GM19397 (cell line): Measurements from ENCODE around the gene SLC66A1.

Experiments used
- ATAC-seq: cut with Tn5 transposase; IDR thresholded peaks from one replicate; pipeline ENCODE4 v1.9.1; 2021; ENCODE audit warnings: mild to moderate bottlenecking, moderate library complexity; ENCODE audit not compliant: unreplicated experiment

The SLC66A1 gene

DNA sequence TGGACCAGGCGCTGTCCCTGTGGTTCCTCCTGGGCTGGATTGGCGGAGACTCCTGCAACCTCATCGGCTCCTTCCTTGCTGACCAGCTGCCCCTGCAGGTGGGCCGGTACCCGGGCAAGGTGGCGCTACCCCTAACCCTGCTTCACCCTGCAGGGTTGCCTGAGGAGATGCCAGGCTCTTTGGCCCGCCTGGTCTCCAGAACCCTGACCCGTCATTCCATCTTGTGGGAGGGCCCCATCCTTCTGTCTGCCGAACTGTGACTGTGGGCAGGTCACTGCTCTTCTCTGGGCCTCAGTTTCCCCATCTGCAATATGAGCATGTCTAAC lies 12.5 kb downstream of the SLC66A1 start:
- no peak for ATAC-seq

DNA sequence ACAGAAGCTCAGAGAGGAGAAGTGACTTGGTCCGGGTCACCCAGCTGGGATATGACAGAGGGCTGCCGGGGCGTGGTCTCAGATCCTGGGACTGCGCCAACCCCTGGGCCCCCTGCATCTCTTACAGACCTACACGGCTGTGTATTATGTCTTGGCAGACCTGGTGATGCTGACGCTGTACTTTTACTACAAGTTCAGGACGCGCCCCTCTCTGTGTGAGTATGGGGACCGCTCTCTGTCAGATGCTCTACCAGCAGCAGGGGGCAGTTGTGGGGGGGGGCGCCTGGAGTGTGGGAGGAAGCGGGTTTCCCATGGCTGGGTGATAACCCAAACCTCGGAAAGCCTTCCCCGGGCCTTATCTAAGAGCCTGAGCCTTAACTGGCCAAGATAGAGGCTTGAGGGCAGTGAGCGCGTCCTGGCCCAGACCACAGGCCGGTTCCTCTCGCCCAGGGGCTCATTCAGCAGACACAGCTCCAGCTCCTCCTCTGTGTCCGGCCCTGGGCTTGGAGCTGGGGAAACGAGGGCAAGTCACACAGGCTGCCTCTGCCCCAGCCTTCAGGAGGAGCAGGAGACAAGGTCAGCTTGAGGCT lies 13.3 kb downstream of the SLC66A1 start:
- no peak for ATAC-seq

DNA sequence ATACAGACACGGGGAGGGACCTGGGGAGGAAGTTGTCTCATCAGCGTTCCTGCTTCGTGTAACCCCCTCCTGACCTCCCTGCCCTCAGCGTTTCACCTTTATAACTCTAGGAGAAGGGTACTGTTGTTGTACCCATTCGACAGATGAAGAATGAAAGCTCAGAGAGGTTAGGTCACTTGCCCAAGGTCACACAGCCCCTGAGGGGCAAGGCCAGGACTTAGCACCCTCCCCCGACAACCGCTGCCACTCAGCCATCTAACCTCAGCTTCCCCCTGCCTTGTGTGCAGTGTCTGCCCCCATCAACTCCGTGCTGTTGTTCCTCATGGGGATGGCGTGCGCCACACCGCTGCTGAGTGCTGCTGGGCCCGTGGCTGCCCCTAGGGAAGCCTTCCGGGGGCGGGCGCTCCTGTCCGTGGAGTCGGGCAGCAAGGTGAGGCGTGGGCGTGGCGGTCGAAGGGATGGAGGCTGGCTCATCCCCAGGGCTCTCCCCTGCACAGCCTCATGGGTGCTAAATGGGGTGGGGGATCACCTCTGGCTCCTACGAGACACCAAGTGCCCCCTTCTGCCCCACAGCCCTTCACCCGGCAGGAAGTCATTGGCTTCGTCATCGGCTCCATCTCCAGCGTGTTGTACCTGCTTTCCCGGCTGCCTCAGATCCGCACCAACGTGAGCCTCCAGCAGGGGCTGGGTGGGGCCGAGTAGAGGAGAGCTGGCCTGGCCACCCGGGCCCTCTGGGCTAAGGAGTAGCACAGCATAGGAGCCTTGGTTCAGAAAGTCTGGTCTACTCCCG lies 14.0 kb downstream of the SLC66A1 start:
- no peak for ATAC-seq

DNA sequence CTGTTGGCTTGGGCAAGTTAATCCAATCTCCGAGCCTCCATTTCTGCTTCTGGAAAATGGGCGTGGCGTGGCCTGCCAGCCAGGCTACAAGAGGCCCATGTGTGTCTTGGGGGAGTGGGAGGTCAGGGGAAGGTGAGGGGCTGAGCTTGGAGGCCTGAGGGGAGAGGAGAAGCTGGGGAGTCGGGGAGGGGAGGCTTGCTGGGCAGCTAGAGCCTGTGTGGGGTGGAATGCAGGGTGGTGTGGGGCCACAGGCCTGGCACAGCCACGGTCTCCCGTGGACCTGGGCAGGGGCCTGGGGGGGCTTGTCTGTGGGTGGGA lies 14.6 kb downstream of the SLC66A1 start:
- ATAC-seq = no peak

DNA sequence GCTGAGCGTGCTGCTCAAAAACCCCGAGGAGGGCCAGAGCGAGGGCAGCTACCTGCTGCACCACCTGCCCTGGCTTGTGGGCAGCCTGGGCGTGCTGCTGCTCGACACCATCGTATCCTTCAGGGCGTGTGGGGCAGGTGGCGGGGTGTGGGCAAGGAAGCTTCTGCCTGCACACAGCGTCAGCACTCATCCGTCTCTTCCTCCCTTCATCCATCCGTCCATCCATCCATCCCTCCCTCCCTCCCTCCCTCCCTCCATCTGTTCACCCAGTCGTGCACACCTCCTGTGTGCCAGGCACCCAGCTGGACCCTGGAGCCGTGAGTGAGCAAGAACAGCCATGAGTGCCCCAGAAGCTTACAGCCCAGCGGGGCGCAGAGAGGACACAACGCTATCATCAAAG lies 15.2 kb downstream of the SLC66A1 start:
- ATAC-seq = no peak

DNA sequence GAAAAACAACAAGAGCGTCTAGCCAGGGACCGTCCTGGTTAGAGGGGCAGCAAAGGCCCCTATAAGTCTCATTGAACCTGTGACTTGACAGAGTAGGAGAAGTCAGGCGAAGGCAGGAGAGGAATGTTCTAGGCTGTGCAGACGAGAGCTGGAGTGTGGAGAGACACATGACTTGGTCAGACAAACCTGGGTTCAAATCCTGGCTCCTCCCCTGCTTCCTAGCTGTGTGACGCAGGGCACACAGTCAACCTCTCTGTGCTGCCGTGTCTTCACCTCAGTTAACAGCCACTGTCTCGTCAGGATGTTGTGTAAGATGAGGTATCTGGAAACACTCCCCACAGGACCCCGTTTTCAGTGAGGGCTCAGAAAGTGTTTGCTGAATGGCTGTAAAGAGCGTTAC lies 15.6 kb downstream of the SLC66A1 start:
- no peak for ATAC-seq

DNA sequence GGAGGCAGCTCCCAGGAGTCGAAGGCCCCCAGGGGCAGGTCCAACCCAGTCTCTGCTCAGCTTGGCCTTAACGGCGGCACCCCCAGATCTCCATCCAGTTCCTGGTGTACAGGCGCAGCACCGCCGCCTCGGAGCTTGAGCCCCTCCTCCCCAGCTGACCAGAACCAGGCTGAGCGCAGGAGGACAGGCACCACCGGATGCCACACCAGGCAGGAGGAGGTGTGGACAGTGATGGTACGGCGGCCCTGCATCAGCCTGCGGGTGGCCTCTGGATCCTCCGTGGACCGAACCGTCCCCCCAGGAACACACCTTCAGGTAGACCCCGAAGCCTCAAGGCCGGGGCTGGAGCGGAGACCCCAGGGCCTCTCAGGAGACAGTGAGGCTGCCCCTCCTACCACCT lies 16.4 kb downstream of the SLC66A1 start:
- no peak for ATAC-seq

DNA sequence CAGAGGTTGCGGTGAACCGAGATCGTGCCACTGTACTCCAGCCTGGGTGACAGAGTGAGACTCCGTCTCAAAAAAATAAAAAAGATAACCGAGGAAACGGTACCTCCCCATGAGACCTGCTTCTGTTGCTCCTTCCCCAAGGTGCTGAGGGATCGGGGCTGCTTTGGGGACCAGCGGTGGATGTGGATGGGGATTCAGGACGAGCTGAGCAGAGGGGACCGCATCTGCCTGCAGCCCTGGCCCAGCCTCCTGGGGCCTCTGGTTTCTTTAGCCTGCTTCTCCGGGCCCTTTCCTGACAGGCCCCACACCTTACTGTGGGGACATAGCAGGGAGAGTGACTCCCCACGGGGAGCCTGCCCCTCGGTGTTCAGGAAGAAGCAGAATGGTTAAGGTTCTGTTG lies 17.1 kb downstream of the SLC66A1 start:
- no peak for ATAC-seq

DNA sequence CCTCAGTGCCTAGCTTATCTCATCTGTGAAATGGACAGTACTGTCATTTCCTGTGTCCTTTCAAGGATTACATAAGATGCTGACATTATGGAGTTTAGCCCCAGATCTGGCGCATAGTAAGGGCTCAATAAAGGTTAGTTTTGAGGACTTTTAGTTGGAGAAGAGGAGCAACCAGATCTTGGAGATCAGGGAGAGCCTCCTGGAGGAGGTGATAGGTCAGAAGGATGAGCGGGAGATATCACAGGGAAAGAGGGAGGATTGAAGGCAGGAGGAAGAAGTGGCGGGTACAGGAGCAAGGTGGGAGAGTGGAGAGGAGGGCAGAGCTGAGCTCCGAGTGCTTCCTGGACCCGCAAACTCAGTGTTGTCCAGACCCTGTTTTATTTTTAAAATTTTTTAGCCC lies 17.5 kb downstream of the SLC66A1 start:
- ATAC-seq = no peak

DNA sequence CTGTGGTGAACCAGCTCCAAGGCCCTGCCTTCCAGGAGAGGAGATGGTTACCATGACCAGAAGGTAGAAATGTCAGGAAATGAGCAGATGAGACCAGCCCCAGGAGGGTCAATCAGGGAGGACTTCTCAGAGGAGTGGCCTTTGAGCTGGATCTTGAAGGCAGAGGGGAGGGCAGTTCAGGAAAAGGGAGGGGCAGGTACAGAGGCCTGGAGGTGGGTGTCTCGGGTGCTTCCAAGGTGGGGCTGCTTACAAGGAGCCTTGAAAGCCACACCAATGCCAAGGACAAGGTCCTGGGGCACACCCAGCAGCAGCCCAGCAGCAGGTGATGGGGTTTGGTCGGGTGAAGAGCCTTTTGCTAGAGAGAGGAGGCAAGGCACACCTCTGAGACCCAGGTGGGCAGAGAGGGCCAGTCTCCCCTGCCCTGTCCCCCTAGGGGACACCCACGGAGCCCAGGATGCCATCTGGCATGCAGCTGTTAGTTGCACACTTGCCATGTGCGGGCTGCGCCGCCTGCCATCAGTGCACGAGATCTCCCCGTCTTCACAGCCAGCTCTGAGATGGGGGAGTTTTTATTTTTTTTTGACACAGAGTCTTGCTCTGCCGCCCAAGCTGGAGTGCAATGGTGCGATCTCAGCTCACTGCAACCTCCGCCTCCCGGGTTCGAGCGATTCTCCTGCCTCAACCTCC lies 18.5 kb downstream of the SLC66A1 start:
- ATAC-seq = no peak

DNA sequence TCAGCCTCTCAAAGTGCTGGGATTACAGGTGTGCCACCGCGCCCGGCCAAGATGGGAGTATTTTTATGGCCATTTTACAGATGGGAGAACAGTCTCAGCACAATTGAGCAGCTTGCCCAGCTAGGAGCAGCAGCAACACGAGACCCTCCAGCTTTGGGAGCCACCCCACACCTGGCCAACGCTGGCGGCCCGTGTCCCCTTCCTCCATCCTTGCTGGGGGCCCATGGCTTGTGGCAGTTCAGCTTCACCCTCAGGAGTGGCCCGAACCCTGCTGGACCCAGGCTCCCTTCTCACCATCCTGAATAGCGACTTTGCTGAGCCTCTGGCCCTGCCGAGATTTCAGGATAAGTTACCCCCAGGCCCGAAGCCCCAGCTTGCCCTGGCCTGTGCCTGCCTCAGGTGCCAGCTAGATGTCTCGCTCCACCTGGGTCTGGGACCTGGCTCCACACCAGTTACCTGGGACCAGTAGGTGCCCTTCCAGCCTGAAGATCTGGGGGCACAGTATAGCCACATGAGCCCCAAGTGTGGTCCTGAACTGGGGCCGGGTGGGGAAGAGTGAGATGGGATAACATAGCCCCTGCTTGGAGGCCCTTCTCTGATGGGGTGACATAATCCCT lies 19.2 kb downstream of the SLC66A1 start:
- ATAC-seq = no peak

DNA sequence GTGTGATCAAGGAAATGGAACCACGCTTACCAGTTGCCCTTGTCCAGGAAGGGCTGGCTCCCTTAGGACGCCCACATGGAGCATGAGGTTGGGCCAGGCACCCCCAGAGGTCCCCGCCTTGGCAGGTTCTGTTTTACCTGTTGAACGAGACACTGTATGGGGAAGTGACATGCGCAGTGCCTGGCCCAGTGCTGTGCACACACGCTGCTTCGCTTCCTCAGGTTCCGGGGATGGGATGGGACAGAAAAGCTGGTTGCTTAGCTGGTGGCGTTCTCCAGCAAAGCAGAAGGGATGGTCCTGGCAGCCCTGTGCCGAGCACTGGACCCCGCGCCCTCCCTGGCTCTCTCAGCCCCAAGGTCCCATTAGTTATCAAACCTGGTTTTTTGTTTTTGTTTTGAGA lies 20.7 kb downstream of the SLC66A1 start:
- ATAC-seq = no peak

DNA sequence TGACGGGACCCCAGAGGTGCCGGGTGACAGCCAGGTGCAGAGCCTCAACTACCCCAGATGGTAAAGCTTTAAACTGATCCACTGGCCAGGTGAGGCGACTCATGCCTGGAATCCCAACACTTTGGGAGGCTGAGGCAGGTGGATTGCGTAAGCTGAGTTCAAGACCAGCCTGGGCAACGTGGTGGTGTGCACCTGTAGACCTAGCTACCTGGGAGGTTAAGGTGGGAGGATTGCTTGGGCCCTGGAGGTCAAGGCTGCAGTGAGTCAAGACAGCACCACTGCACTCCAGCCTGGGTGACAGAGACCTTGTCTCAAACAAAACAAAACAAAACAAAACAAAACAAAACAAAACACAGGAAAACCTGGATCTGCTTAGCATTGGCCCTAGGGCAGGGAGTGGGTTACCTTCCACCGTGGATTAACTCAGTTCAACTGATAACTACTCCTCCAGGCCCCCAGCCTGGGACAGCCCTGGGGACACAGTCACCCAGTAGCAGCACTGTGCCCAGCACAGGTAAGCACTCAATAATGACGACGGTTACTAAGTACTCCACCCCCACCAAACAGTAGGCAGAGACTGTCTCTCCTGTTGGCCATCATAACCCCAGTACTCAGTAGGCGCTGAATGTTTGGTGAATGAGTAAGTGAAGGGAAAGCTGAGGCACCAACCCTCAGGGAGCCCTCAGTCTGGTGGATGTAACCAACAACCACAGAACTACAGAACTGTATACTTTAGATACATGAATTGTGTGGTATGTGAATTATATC lies 21.6 kb downstream of the SLC66A1 start:
- ATAC-seq = no peak

DNA sequence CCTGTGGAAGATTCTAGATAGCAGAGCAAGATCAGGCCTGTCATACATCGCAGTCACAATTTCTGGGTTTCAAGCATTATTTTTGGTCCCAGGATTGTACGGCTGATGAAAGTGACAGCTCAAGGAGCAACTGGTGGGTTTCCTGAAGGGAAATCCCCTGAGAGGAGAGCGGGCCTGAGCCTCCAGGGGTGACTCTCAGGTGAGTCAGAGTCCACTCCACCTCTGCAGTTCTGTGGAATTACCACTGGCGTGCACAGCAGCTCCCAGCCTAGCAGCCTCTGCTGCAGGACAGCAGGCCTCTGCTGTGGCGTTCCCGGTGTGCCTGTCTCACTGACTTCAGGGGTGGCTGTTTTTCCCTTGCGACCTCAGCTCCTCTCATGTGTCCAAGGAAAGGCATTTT lies 24.4 kb downstream of the SLC66A1 start:
- ATAC-seq = no peak

DNA sequence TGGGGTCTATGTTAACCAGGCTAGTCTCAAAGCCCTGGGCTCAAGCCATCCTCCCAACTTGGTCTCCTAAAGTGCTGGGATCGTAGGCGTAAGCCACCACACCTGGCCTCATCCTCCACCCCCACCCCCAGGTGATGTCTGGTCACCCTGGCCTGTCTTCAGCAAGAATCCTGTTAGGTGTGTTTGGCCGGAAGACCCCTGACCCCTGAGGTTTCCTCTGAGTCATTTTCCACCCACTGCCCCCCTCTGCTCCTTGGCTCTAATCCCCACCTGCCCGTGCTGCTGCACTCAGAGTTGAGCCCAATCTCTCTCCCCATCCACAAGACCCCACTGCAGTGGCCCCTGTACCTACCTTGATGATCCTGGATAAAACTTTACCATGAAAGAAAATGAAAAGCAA lies 25.2 kb downstream of the SLC66A1 start:
- ATAC-seq = no peak

DNA sequence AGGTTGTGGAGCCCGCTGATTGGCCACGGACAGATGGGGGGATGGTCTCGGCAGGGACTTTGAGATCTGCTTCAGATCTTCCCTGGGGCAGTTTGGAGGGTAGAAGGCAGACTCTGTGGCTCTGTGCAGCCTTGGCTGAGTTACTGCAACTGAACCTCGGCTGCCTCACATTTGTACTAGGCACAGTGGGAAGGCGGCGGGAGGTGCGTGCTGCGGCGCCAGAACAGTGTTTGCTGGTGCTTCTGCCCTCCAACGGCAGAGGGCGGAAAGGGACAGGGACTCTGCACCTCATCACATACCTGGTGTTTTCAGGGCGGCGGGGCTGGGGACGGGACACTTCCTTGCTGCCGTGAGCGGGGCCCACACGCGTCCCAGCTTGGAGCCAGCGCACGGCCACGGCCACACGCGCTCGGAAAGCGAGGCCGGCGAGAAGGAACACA lies 26.2 kb downstream of the SLC66A1 start:
- ATAC-seq = no peak

DNA sequence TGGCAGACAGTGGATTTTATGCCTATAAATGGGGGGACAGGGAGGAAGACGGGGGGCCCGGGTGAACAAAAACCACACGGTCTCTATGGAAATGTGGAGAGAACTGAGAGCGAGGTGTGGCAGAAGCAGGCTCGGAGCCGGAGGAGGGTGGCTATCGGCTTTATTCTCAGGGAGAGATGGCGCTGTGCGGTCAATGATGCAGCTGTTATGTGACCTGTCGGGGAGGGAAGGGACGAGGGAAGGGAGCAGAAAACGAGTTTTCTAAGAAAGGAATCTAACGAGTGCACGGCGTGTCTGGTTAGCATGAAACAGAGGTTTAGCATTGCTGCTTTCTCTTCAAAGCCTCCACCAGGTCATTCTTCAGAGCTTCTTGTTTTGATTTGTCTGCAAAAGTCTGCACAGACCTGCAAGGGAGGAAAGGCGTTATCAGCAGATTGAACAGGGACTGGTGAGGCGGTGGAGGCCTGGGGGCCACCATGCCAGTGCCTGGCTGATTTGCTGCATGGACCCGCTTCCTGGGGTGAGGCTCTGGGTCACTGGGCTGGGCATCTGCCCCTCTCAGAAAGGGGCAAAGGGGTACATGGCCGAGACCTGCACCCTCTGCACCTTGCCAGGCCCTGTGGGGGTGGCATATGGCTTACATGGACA lies 27.2 kb downstream of the SLC66A1 start:
- no peak for ATAC-seq

DNA sequence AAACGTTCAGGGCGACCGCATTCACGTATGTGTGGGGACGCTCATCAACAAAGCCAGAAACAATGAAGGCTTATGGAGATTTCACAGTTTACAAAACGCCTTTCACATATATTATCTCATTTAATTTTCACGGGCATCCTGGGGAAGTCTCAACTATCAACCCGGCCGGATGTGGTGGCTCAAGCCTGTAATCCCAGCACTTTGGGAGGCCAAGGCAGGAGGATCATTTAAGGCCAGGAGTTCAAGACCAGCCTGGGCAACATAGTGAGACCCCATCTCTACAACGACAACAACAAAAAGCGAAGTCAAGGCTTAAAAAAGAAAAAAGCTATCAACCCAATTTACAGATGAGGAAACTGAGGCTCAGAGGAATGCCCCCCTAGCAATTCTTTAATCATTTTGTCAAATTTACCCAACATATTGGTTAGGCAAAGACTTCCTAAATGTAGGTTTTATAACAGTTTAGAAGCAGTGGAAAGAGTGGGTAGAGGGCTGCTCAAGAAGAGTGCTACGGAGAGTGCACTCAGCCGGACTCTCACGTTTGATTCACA lies 28.3 kb downstream of the SLC66A1 start:
- ATAC-seq = no peak

DNA sequence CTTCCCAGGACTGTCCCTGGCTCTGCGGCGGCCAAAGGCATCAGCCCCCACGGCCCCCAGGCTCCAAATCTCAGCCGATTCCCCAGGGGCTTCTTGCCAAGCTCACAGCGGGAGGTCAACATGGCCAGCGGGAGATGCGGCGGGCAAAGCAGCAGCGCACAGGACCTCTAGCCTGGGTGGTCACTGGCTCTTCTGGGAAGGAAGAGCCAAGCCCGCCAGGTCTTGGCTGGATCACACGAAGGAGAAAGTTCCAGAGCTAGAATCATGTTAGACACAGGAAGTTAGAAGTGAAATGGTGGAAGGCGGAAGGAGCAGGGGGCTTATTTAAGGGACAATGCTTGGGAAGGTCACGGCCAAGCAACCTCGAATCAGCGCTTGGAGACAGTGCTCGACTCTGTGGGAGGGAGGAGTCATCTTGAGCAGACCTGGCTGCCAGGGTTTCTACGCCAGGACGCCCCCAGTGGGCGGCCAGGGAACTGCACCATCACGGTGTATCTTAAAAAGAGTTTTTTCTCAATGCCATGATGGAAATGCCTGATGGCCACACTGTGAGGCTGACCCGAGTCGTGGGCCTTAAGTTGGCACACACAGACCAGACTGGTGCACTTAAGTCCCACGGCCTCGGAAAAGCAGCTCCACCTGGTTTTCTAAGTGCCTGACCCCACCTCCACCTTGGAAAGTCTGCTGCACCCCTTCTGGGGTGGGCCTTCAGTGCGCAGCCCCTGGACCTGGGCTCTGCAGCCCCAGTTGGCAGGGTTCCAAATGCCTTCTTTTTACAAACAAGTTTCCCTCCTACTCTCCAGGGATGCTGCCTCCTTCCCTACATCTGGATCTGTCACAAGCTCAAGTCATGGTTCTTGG lies 29.3 kb downstream of the SLC66A1 start:
- no peak for ATAC-seq
